Nucleus accumbens (tissue), 56 donors: ENCODE measurements around the gene NARF.
"Not testable (repeated sequence)": the region's sequence is repeated elsewhere in the genome, so short reads cannot be mapped to it uniquely, and the experiment has no call there.

ENCODE experiments used
- DNase-seq, 56 donors: peaks; one replicate each; lab custom pipeline; 2025; lab: John Stamatoyannopoulos, UW

The NARF gene

DNA sequence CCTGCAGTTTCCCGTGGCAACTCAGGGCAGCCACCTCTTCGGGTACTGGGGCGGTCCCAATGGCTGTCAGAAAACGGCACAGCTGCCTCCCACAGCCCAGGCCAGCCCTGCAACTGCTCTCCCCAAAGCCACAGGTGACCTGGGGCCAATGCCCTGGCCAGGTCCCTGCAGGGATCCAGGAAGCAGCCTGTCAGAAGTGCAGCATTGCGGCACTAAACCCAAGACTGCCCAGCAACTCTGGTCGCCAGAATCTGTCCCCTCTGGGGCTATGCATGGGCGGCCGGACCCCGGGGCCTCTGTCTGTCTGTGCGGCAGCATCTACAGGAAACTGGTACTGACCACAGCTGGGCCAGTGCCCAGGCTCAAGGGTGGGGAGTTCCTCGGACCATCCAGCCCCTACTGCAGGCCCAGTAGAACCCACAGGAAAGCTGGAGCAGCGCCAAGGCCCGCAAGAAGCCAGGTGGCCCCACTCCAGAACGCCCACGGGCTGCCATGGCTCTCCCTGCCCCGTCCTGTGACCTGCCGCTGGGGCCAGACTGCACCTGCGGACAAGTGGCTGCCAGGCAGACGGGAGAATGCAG lies 13.5 kb upstream of the NARF start:
- peak in 7 of 56 donors; percentile 5 to 63 (median 23) for DNase-seq

DNA sequence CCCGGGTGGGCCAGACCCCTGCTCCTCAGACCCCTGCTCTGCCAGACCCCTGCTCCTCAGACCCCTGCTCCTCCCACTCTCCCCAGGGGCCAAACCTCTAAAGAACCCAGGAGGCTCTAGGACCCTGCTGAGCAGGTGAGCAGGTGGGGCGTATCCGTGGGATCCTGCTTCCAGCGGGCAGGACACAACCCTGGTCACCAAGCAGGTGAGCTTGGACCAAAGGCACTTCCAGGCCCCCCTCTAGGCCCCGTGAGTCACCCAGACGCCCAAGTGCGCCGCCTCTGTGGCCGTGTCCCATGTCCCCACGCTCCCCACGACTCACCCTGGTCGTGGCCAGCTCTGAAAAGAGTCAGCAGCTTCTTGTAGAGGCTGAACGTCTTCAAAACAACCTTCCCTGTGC lies 13.0 kb upstream of the NARF start:
- DNase-seq, result no peak

GRCh38 chr17:82446124-82446523 lies 12.4 kb upstream of the NARF start:
- DNase-seq, result no peak

DNA sequence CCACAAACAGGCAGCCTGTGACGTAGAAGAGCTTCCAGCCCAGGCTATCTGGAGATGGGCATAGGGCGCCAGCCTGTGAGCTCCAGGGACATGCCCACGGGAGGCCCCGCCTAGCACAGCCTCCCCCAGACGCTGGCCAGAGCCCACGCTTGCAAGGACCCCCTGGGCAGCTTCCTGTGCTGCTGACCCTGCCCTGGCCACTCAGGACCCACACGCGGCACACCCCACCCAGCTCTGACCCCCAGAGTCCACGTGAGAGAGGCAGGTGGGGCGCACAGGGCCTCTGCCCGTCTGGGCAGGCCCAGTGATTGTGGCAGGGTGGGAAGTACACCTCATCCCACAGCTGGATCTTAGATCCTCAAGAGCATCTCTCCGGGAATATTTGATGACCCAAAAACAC lies 11.9 kb upstream of the NARF start:
- DNase-seq, result no peak

- DNase-seq, result no peak
Measured at GRCh38 chr17:82447876-82448275, 10.7 kb upstream of the NARF start.

DNA sequence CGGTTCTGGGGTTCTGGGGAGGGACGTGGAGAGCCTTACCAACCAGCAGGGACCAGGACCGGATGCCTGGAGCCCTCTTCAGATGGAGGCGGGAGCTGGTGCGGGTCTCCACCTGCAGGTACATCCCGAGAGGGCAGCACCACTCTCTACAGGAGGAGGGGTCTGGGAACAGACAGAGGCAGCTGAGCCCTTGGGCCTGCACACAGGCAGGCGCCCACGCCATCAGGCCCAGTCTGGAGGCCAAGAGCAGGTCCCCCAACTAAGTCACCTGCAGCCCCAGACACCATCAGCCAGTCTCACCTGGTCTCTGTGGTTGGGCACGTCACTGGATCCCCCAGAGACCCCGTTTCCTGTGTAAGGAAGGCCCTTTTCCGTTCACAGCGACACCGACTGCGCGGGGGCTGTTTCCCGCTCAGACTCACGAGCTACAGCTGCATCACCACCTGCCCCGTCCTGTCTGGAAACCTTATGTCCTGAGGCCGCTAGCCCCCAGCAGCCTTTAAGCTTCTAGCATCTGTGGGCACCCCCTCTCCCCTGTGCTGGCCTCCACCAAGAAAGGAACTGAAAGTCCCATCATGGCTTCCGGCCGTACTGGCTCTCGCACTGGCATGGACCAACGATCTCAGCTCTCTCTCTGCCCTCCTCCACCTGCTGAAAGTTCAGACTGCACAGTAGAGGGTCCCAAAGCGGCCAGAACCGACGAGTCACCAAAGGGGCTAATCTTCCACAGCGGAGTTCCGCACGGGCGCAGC lies 9.2 kb upstream of the NARF start:
- DNase-seq, result no peak

- no peak for DNase-seq
Measured at GRCh38 chr17:82449883-82450356, 8.6 kb upstream of the NARF start.

GRCh38 chr17:82450357-82451106 lies 8.0 kb upstream of the NARF start, which contains the start of gene CYBC1:
Gene CYBC1 (minus strand): TSS chr17:82450752. CDS start chr17:82449254, 1,498 bp downstream.
- DNase-seq, result peak in 54 of 56 donors; percentile 44 to 96 (median 88)

- DNase-seq, result no peak
Measured at GRCh38 chr17:82452162-82452561, 6.4 kb upstream of the NARF start.

DNA sequence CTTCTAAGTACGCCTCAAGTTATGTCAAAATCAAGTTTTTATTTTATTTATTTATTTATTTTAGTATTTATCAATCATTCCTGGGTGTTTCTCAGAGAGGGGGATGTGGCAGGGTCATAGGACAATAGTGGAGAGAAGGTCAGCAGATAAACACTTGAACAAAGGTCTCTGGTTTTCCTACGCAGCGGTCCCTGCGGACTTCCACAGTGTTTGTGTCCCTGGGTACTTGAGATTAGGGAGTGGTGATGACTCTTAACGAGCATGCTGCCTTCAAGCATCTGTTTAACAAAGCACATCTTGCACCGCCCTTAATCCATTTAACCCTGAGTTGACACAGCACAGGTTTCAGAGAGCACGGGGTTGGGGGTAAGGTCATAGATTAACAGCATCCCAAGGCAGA lies 5.4 kb upstream of the NARF start:
- not testable (repeated sequence) for DNase-seq

DNA sequence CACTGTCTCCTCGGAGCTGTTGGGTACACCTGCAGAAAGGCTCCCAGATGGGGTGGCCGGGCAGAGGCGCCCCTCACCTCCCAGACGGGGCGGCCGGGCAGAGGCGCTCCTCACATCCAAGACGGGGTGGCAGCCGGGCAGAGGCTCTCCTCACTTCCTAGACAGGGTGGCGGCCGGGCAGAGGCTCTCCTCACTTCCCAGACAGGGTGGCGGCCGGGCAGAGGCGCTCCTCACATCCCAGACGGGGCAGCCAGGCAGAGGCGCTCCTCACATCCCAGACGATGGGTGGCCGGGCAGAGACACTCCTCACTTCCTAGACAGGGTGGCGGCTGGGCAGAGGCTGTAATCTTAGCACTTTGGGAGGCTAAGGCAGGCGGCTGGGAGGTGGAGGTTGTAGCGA lies 4.8 kb upstream of the NARF start:
- not testable (repeated sequence) for DNase-seq

- no peak for DNase-seq
Measured at GRCh38 chr17:82457073-82457928, 1.2 kb upstream of the NARF start.

DNA sequence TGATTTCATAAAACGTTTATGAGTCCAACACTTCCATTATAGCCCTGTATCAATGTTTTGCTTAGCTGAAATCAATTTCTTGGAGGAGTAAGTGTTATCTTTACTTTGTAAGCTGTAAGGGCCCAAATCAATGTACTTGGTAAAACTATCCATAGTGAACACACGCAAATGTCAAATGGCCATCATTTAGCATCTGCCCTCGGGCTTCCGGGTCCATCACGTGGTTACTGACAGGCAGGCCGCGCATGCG lies 687 bp upstream of the NARF start:
- DNase-seq, result no peak

DNA sequence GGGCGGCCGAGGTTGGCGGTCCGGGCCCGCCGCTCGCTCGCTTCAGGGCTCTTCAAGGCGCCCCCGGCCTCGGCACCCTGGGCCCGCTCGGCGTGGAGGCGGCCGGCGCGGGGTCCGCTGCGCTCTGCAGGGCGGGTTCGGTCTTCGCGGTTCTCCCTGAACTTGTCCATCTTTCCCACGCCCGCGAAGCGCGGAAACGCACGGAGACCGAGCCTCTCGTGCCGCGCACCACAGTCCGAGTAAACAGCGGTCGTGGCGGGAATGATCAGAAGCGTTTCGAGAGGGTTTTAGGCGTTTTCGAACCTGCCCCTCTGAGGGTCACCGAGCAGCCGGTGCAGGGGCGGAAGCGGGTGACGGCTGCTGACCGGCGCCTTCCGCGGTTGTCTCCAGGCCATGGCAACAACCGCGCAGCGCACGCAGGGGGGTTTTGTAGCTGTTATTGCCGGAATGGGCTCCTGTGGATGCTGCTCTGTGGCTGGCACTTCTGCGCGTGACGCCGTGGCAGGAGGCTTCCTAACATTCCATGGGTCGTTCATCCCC lies 414 bp downstream of the NARF start:
- peak in 1 of 56 donors; percentile 29 for DNase-seq

GRCh38 chr17:82459936-82460335 lies 1.4 kb downstream of the NARF start:
- not testable (repeated sequence) for DNase-seq

DNA sequence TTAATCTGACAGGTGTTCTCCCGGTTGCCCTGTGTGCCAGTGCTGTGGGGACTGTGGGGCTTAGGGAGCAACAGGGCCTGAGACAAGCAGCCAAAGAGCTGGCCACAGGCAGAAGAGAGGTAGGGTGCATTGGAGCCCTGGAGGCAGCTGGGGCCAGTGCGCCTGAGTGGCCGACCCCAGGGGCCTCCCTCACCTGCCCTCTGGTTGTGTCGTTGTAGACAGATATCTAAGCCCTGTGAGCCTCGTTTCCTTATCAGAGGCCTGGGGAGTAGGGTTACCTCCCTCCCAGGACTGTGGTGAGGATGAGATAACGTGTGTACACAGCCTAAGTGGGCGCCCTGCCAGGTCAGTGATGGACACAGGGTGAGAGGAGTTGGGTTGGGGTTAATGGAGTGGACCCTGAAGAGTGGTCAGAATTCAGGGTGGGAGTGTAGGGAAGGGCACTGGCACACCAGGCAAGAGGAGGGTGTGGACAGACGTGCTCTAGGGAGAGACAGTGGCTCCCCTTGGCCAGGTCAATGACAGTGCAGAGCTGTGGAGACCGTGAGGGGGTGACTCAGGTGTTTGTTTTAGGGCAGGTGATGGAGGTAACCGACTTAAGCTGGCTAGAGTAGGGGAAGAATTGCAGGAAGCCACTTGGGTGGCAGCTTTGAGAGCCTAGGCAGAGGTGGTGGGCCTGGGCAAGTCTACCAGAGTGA lies 3.4 kb downstream of the NARF start:
- DNase-seq, result no peak

DNA sequence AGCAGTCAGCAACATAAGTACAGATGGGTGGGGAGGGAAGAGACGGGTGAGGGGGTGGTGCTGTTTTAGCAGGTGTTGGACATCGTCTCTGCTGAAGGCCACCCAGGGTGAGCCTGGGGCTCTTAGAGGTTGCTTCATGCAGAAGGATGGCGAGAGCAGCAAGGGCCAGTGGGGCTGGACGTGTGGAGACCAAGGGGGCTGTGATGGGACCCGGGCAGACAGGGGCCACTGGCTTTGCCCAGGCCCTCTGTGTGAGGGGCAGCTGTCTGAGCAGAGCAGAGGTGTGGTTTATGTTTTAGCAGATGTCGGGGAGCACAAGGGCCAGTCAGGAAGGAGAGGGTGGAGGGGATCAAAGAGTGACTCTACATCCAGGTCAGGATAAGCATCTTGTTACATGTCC lies 4.8 kb downstream of the NARF start:
- no peak for DNase-seq

- no peak for DNase-seq
Measured at GRCh38 chr17:82463925-82464566, 5.5 kb downstream of the NARF start.

GRCh38 chr17:82464567-82464929 lies 6.0 kb downstream of the NARF start:
- no peak for DNase-seq
